B cell (primary cell): ENCODE results near the gene CPD. TPM values are rescaled to one million over a fixed set of nuclear protein-coding genes. Genes with fewer than 3 reads are reported as not detected.

Experiments
- ATAC-seq: fragments of 200-7000 bp; cut with Tn5 transposase; one replicate; pipeline ENCODE4 v1.10.0; 2021; ENCODE audit warnings: low read depth, mild to moderate bottlenecking, moderate number of reproducible peaks, moderate library complexity
- CTCF ChIA-PET: fragments of 350-600 bp; sonication (Branson Sonifier 250); formaldehyde crosslinking; loops from one replicate; lab custom pipeline; 2021; ENCODE audit warnings: antibody characterized with exemption, inconsistent platforms; lab: Charles Lee
- POLR2A ChIA-PET: fragments of 350-600 bp; sonication (Branson Sonifier 250); formaldehyde crosslinking; loops from one replicate; lab custom pipeline; 2021; ENCODE audit warnings: antibody characterized with exemption; lab: Charles Lee
- DNase-seq: peaks from one replicate; pipeline ENCODE4 v3.0.0; 2013
- H2AFZ ChIP-seq: 2 replicates; pipeline ENCODE4 v1.6.1; 2012; ENCODE audit warnings: mild to moderate bottlenecking, low read depth, low read length; ENCODE audit not compliant: insufficient read depth, poor library complexity, severe bottlenecking
- H3K27ac ChIP-seq, 2 donors: 1 replicate in 1 of 2; 2 replicates in 1 of 2; pipeline ENCODE4 v1.5.1; 2012 to 2013; ENCODE audit warnings: low read length in 2 of 2, mild to moderate bottlenecking in 2 of 2, moderate library complexity in 1 of 2
- H3K27me3 ChIP-seq, 4 experiments: fragments of 200-600 bp in 1 of 4; sonication (generic) in 1 of 4; replicated peaks in 1 of 4; 1 replicate in 2 of 4; 2 replicates in 2 of 4; pipeline versions ENCODE4 v1.6.1 to v1.7.0; 2013 to 2016; ENCODE audit warnings: low read length in 3 of 4, mild to moderate bottlenecking in 2 of 4, mixed read lengths in 1 of 4, moderate library complexity in 1 of 4; ENCODE audit not compliant: insufficient read depth in 4 of 4, control insufficient read depth in 3 of 4; ENCODE audit errors: control extremely low read depth in 1 of 4
- H3K36me3 ChIP-seq, 2 experiments: replicated peaks in 1 of 2; 1 replicate in 1 of 2; 2 replicates in 1 of 2; pipeline versions ENCODE4 v1.6.1 to v1.7.1; 2013; ENCODE audit warnings: low read length in 1 of 2; ENCODE audit not compliant: insufficient read depth in 2 of 2, control insufficient read depth in 1 of 2; ENCODE audit errors: control extremely low read depth in 1 of 2, extremely low read depth in 1 of 2
- H3K4me1 ChIP-seq, 2 donors: fragments of 200-600 bp in 1 of 2; sonication (generic) in 1 of 2; 1 replicate in 1 of 2; 2 replicates in 1 of 2; pipeline versions ENCODE4 v1.5.1 to v1.6.1; 2013 to 2017; ENCODE audit warnings: low read length in 2 of 2; ENCODE audit not compliant: control insufficient read depth in 2 of 2, insufficient read depth in 2 of 2
- H3K4me2 ChIP-seq: replicated peaks from 2 replicates; pipeline ENCODE3; 2012; ENCODE audit warnings: mild to moderate bottlenecking, low read depth, low read length; ENCODE audit not compliant: poor library complexity, severe bottlenecking
- H3K4me3 ChIP-seq, 5 experiments: fragments of 200-600 bp in 1 of 5; sonication (generic) in 1 of 5; 1 replicate in 3 of 5; 2 replicates in 2 of 5; pipeline versions ENCODE4 v1.5.1 to v1.7.0; 2011 to 2016; ENCODE audit warnings: low read length in 4 of 5, mild to moderate bottlenecking in 4 of 5, low read depth in 2 of 5, control low read depth in 1 of 5, moderate library complexity in 1 of 5; ENCODE audit not compliant: insufficient read depth in 1 of 5; ENCODE audit errors: control extremely low read depth in 1 of 5, extremely low read depth in 1 of 5
- H3K79me2 ChIP-seq: fragments of 200-600 bp; sonication (generic); one replicate; pipeline ENCODE4 v1.6.0; 2016; ENCODE audit warnings: low read length; ENCODE audit not compliant: control insufficient read depth, insufficient read depth
- H3K9ac ChIP-seq: fragments of 200-600 bp; sonication (generic); 2 replicates; pipeline ENCODE4 v1.6.1; 2017; ENCODE audit warnings: mild to moderate bottlenecking, low read length, moderate library complexity
- H3K9me3 ChIP-seq, 3 donors: one replicate each; pipeline versions ENCODE4 v1.6.1 to v1.7.1; 2013; ENCODE audit warnings: low read length in 2 of 3; ENCODE audit not compliant: control insufficient read depth in 2 of 3, insufficient read depth in 1 of 3; ENCODE audit errors: control extremely low read depth in 1 of 3
- H4K20me1 ChIP-seq: 2 replicates; pipeline ENCODE4 v1.6.0; 2012; ENCODE audit warnings: mild to moderate bottlenecking, low read length; ENCODE audit not compliant: insufficient read depth, control insufficient read depth, poor library complexity, severe bottlenecking
- H3K27ac Mint-ChIP-seq: one replicate; pipeline ENCODE4 v1.8.0; 2021; ENCODE audit warnings: mixed read lengths
- H3K27me3 Mint-ChIP-seq: one replicate; pipeline ENCODE4 v1.8.0; 2021; ENCODE audit warnings: mixed read lengths
- H3K4me1 Mint-ChIP-seq: one replicate; pipeline ENCODE4 v1.8.0; 2021; ENCODE audit warnings: mixed read lengths
- H3K4me3 Mint-ChIP-seq: one replicate; pipeline ENCODE4 v1.8.0; 2021; ENCODE audit warnings: mixed read lengths
- H3K9me3 Mint-ChIP-seq: one replicate; pipeline ENCODE4 v1.8.0; 2022; ENCODE audit warnings: mixed read lengths; ENCODE audit not compliant: insufficient read depth
- EZH2 ChIP-seq: IDR thresholded peaks from 2 replicates; pipeline ENCODE4 v1.6.1; 2012; ENCODE audit warnings: borderline replicate concordance, low read depth, mild to moderate bottlenecking, moderate library complexity, low read length; ENCODE audit not compliant: insufficient read depth, poor library complexity, severe bottlenecking
- WGBS: methylation state at CpG from one replicate; pipeline ENCODE4 v1.1.5; 2013; ENCODE audit warnings: missing lambda C conversion rate; ENCODE audit not compliant: insufficient coverage; 5-methylcytosine and 5-hydroxymethylcytosine counted together
- intact Hi-C: fragments of 100-400 bp; cut with micrococcal nuclease; formaldehyde crosslinking; loops from one replicate; pipeline ENCODE4 v1.10.0; 2022
- polyA plus RNA-seq: library from polyadenylated mRNA; depleted of rRNA; stranded (reverse); fragments of >200 nt; gene quantifications from 2 replicates; pipeline ENCODE4 v1.2.3, GENCODE V29; 2012
- total RNA-seq, 2 donors: library from RNA; stranded (reverse); fragments of 120-200 nt in 1 of 2; gene quantifications; 1 replicate in 1 of 2; 2 replicates in 1 of 2; pipeline versions ENCODE4 v1.2.3 to v1.2.4, GENCODE V29; 2013 to 2022
- TF ChIP-seq, protein P1 (sequence below): fragments of 200-600 bp; IDR thresholded peaks from one replicate; pipeline ENCODE4 v1.8.0; 2022; ENCODE audit warnings: antibody characterized with exemption, mild to moderate bottlenecking

Gene CPD
- total and polyA plus RNA-seq, 2 donors (not counting 1 experiment from before 2014, with no cell fraction given), result 1.5 to 15.6 TPM

DNA sequence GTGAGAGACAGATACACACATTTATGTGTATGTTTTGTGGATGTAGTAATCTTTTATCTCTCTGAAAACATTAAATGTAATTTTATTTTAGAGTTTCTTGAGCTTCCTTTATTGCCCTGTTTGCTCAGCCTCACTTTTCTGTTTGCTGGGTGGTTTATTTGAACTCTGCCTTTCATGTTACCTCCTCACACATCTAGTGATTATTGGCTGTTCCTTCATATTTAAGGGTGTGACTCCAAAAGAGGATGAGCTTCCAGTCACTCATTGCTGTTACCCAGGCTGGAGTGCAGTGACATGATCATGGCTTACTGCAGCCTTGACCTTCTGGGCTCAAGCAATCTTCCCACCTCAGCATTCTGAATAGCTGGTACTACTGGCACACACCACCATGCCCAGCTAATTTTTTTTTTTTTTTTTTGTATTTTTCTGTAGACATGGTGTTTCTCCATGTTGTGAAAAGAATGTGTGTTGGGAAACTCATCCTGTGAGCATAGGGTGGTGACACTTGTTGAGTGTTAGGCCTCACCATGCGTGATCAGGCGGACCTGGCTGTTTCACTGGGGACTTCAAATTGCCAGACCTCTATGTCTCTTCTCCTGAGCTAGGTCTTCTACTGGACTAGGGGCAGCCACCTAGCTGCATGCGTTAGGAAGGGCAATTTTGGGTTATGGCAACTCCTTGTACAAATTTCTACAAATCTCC, 136.3 kb downstream of the CPD start:
- Histone ChIP-seq H3K27me3 (no peaks in the 10 kb centered on the region), H4K20me1 (peaks cover 9% of the 10 kb centered on the region), H3K9me3 (no peaks in the 10 kb centered on the region), H3K27ac (no peak overlapping the region), H3K79me2 (no peaks in the 10 kb centered on the region), H3K9ac (no peak overlapping the region), H2AFZ (no peak overlapping the region), H3K4me3 (no peak overlapping the region), H3K4me2 (no peak overlapping the region), H3K36me3 (peaks cover 7 to 41% of the 10 kb centered on the region in 2 experiments), H3K4me1 (no peaks in the 10 kb centered on the region)
- H3K27me3 Mint-ChIP-seq, result no peaks in the 10 kb centered on the region
- intact Hi-C loops, result no loop called here
- no peaks in the 10 kb centered on the region for H3K9me3 Mint-ChIP-seq
- H3K4me1 Mint-ChIP-seq, result no peaks in the 10 kb centered on the region
- WGBS, result 94% methylated on average over 2 of the region's 3 CpGs
- H3K27ac Mint-ChIP-seq, result no peak overlapping the region
- no peak overlapping the region for H3K4me3 Mint-ChIP-seq
- ATAC-seq (no peak), DNase-seq (no peak)
- CTCF ChIA-PET, result no interaction called here
- POLR2A ChIA-PET, result no interaction called here
- no peak for TF ChIP-seq EZH2
- TF ChIP-seq, protein P1, sequence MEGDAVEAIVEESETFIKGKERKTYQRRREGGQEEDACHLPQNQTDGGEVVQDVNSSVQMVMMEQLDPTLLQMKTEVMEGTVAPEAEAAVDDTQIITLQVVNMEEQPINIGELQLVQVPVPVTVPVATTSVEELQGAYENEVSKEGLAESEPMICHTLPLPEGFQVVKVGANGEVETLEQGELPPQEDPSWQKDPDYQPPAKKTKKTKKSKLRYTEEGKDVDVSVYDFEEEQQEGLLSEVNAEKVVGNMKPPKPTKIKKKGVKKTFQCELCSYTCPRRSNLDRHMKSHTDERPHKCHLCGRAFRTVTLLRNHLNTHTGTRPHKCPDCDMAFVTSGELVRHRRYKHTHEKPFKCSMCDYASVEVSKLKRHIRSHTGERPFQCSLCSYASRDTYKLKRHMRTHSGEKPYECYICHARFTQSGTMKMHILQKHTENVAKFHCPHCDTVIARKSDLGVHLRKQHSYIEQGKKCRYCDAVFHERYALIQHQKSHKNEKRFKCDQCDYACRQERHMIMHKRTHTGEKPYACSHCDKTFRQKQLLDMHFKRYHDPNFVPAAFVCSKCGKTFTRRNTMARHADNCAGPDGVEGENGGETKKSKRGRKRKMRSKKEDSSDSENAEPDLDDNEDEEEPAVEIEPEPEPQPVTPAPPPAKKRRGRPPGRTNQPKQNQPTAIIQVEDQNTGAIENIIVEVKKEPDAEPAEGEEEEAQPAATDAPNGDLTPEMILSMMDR, result no peak

DNA sequence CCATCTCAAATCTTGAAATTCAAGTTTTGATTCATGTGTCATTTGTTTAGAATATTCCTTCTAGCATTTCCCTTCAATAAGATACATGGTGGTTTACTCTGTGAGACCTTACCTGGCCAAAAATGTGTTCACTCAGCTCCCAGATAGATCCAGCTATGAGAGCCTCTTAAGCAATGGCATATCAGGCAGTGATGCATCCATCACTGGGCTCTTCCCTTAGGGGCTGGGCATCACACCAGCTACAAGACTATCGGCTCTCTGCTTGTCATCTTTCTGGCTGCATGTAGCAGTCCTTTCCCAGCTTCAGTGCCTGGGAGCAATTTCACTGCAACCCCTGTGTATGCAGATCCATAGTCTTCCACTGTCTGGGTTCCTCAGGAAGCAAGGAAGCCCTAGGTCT, 139.1 kb downstream of the CPD start:
- 100% methylated on average over 1 of the region's 1 CpG for WGBS
- H3K9ac ChIP-seq, result no peak overlapping the region
- no peak overlapping the region for H3K4me3 ChIP-seq
- H4K20me1 ChIP-seq, result peaks cover 9% of the 10 kb centered on the region
- no peaks in the 10 kb centered on the region for H3K27me3 ChIP-seq
- ATAC-seq (no peak), DNase-seq (no peak)
- ChIA-PET POLR2A (no interaction called here), CTCF (no interaction called here)
- no peaks in the 10 kb centered on the region for H3K27me3 Mint-ChIP-seq
- no peaks in the 10 kb centered on the region for H3K9me3 Mint-ChIP-seq
- H3K4me1 ChIP-seq, result no peaks in the 10 kb centered on the region
- H3K9me3 ChIP-seq, result peaks cover 0 to 2% (median 0%) of the 10 kb centered on the region in 3 donors
- H3K27ac ChIP-seq, result peak overlapping the region in 1 of 2 donors; percentile 36
- peaks cover 8 to 57% of the 10 kb centered on the region in 2 experiments for H3K36me3 ChIP-seq
- H3K4me1 Mint-ChIP-seq, result no peaks in the 10 kb centered on the region
- TF ChIP-seq, protein P1, result no peak
- TF ChIP-seq EZH2, result no peak
- H3K27ac Mint-ChIP-seq, result no peak overlapping the region
- H3K4me2 ChIP-seq, result no peak overlapping the region
- H3K79me2 ChIP-seq, result no peaks in the 10 kb centered on the region
- intact Hi-C loops, result no loop called here
- no peak overlapping the region for H3K4me3 Mint-ChIP-seq
- H2AFZ ChIP-seq, result no peak overlapping the region
